T-cell (primary cell): Measurements from ENCODE around the gene ZNF334. TPM values are rescaled to one million over a fixed set of nuclear protein-coding genes. Genes with fewer than 3 reads are reported as not detected.

Experiments used
- ATAC-seq, 4 experiments: fragments of 200-7000 bp in 3 of 4; fragments of 150-1000 bp in 1 of 4; cut with Tn5 transposase; replicated peaks in 1 of 4; 1 replicate in 3 of 4; 2 replicates in 1 of 4; pipeline ENCODE4 v1.10.0; 2021; ENCODE audit warnings: moderate library complexity in 3 of 4, mild to moderate bottlenecking in 2 of 4, moderate number of reproducible peaks in 1 of 4
- CTCF ChIA-PET, 2 donors: fragments of 300-600 bp; sonication (Branson Sonifier 250); formaldehyde crosslinking; loops; one replicate each; lab custom pipeline; 2022; ENCODE audit warnings: antibody characterized with exemption in 2 of 2; lab: Charles Lee
- POLR2A ChIA-PET, 2 donors: fragments of 300-600 bp; sonication (Branson Sonifier 250); formaldehyde crosslinking; loops; one replicate each; lab custom pipeline; 2022; ENCODE audit warnings: antibody characterized with exemption in 2 of 2; lab: Charles Lee
- DNase-seq, 35 experiments: peaks; one replicate each; pipeline versions ENCODE4 v3.0.0 to v3.0.0-alpha.2; 2013 to 2023
- H3K27ac ChIP-seq: one replicate; pipeline ENCODE4 v1.5.1; 2013; ENCODE audit warnings: low read length
- H3K27me3 ChIP-seq, 2 experiments: replicated peaks in 1 of 2; 1 replicate in 1 of 2; 2 replicates in 1 of 2; pipeline versions ENCODE4 v1.6.1 to v1.7.0; 2013; ENCODE audit warnings: low read length in 1 of 2, mixed read lengths in 1 of 2; ENCODE audit not compliant: control insufficient read depth in 2 of 2, insufficient read depth in 2 of 2; ENCODE audit errors: extremely low read depth in 1 of 2
- H3K36me3 ChIP-seq, 2 donors: 1 replicate in 1 of 2; 2 replicates in 1 of 2; pipeline versions ENCODE4 v1.6.1 to v1.7.0; 2013; ENCODE audit warnings: low read length in 1 of 2; ENCODE audit not compliant: control insufficient read depth in 2 of 2, insufficient read depth in 1 of 2; ENCODE audit errors: extremely low read depth in 1 of 2
- H3K4me1 ChIP-seq, 2 experiments: 1 replicate in 1 of 2; 2 replicates in 1 of 2; pipeline versions ENCODE4 v1.6.1 to v1.7.0; 2013; ENCODE audit warnings: low read length in 2 of 2, mixed read lengths in 1 of 2; ENCODE audit not compliant: insufficient read depth in 2 of 2, control insufficient read depth in 1 of 2; ENCODE audit errors: extremely low read depth in 1 of 2
- H3K4me3 ChIP-seq, 2 donors: 1 replicate in 1 of 2; 2 replicates in 1 of 2; pipeline versions ENCODE4 v1.5.1 to v1.7.0; 2013; ENCODE audit warnings: mild to moderate bottlenecking in 2 of 2, low read length in 1 of 2, moderate library complexity in 1 of 2; ENCODE audit not compliant: control insufficient read depth in 1 of 2; ENCODE audit errors: extremely low read depth in 1 of 2
- H3K9me3 ChIP-seq: 2 replicates; pipeline ENCODE4 v1.7.0; 2013
- H3K27ac Mint-ChIP-seq, 2 donors: one replicate each; pipeline ENCODE4 v1.8.0; 2020 to 2021; ENCODE audit warnings: mild to moderate bottlenecking in 2 of 2, mixed read lengths in 2 of 2
- H3K27me3 Mint-ChIP-seq, 2 donors: one replicate each; pipeline ENCODE4 v1.8.0; 2021 to 2022; ENCODE audit warnings: mixed read lengths in 2 of 2
- H3K36me3 Mint-ChIP-seq: one replicate; pipeline ENCODE4 v1.8.0; 2021; ENCODE audit warnings: mixed read lengths
- H3K4me1 Mint-ChIP-seq, 3 donors: one replicate each; pipeline ENCODE4 v1.8.0; 2020 to 2022; ENCODE audit warnings: mixed read lengths in 3 of 3, mild to moderate bottlenecking in 1 of 3
- H3K4me3 Mint-ChIP-seq, 3 donors: one replicate each; pipeline ENCODE4 v1.8.0; 2020 to 2022; ENCODE audit warnings: mild to moderate bottlenecking in 3 of 3, mixed read lengths in 3 of 3, moderate library complexity in 3 of 3
- H3K9me3 Mint-ChIP-seq, 3 donors: one replicate each; pipeline ENCODE4 v1.8.0; 2020 to 2022; ENCODE audit warnings: mixed read lengths in 3 of 3
- WGBS: methylation state at CpG from one replicate; pipeline ENCODE4 v1.1.5; 2013; ENCODE audit warnings: missing lambda C conversion rate; ENCODE audit not compliant: insufficient coverage; 5-methylcytosine and 5-hydroxymethylcytosine counted together
- total RNA-seq, 35 experiments: library from RNA in 6 of 35; stranded (reverse) in 6 of 35; fragments of 120-200 nt in 1 of 35; gene quantifications; one replicate each; pipeline versions ENCODE4 v1.2.1 to v1.2.4 and lab custom pipeline; 2013 to 2026

ZNF334 gene
- total RNA-seq, 5 donors from 2014 or later (not counting 1 experiment from before 2014, with no cell fraction given): 0.14 to 0.26 (median 0.23) TPM

DNA sequence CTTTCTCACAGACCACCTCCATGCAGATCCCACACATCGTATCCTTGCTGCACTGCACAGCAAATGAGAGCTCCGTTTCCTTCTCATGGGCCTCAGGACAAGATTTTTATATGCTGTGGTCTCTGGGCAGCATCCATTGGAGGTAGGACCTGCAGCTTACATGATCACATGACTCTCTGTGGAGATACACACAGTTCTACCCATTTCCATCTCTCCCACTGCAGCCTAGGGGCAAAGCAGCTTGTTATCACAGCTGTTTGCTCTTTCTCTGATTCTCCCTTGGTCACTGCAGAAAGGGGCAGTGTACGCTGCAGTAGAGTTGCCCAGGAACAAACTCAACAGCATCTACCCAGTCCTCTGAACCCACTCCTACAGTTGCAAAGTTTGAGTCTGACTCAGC, 48.9 kb downstream of the ZNF334 start:
- Mint-ChIP-seq H3K36me3 (no peaks in the 10 kb centered on the region), H3K9me3 (no peaks in the 10 kb centered on the region), H3K27ac (no peak overlapping the region), H3K27me3 (peaks cover 19 to 25% of the 10 kb centered on the region in 2 donors), H3K4me3 (no peak overlapping the region), H3K4me1 (no peaks in the 10 kb centered on the region)
- no peak for ATAC-seq
- Histone ChIP-seq H3K27ac (no peak overlapping the region), H3K9me3 (no peaks in the 10 kb centered on the region), H3K36me3 (no peaks in the 10 kb centered on the region), H3K27me3 (peaks cover 2 to 3% of the 10 kb centered on the region in 2 experiments), H3K4me1 (no peaks in the 10 kb centered on the region), H3K4me3 (no peak overlapping the region)
- CTCF ChIA-PET: interaction anchor here in 1 of 2 donors (0.6 kb wide), 1 partner anchor 1385 kb away, joined by 3 read pairs; no protein-coding TSS in a partner anchor
- DNase-seq: no peak
- POLR2A ChIA-PET: no interaction called here
- WGBS: 71% methylated on average over 3 of the region's 3 CpGs

DNA sequence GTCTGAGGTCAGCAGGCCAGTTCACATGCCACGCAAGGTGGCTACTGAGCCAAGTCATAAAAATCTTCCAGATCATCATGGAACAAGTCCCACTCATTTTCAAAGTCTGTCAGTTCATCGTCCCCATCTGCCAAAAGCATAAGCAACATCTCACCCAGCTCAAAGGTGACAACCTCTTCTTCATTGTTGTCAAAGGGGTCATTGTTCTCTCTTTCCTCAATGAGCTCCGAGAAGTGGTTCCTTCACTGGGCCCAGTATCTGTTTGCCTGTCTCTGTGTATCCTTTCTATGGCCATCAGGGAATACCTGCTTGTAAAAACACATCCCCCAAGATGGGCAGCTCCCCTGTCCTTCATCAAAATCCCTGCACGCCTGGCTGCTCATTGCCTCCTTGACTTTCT, 49.5 kb downstream of the ZNF334 start:
- no peaks in the 10 kb centered on the region for H3K9me3 Mint-ChIP-seq

DNA sequence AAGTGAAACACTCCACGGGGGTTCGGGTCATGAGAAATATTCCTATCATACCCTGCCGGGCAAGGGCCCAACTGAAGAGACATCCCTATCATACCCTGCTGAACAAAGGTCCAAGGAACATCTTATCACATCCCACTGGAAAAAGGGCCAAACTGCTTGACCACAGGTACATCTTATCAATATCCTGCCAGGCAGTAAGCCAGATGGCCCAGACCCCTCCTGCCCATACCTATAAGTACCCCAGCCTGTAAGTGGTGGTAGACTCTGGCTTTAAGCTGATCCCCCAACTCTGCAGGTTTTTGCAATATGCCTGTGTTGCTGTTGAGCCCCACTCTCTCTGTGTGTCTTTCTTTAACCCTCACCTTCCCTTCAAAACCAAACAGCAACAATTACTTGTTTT, 51.6 kb downstream of the ZNF334 start:
- DNase-seq (no peak), ATAC-seq (no peak)
- Histone ChIP-seq H3K36me3 (no peaks in the 10 kb centered on the region), H3K4me1 (peaks cover 0 to 4% of the 10 kb centered on the region in 2 experiments), H3K4me3 (no peak overlapping the region), H3K9me3 (no peaks in the 10 kb centered on the region), H3K27me3 (peaks cover 2 to 19% of the 10 kb centered on the region in 2 experiments), H3K27ac (no peak overlapping the region)
- peaks cover 27 to 41% of the 10 kb centered on the region in 2 donors for H3K27me3 Mint-ChIP-seq
- no peak overlapping the region for H3K27ac Mint-ChIP-seq
- peaks cover 3 to 4% (median 3%) of the 10 kb centered on the region in 3 donors for H3K9me3 Mint-ChIP-seq
- H3K4me3 Mint-ChIP-seq: no peak overlapping the region
- WGBS: 100% methylated on average over 3 of the region's 3 CpGs
- peaks cover 2 to 6% (median 2%) of the 10 kb centered on the region in 3 donors for H3K4me1 Mint-ChIP-seq
- CTCF ChIA-PET: no interaction called here
- POLR2A ChIA-PET: no interaction called here
- peaks cover 1% of the 10 kb centered on the region for H3K36me3 Mint-ChIP-seq

More for the DNA sequence above, 49.5 kb downstream of the ZNF334 start:
- H3K4me1 ChIP-seq: peaks cover 0 to 4% of the 10 kb centered on the region in 2 experiments
- Mint-ChIP-seq H3K27me3 (peaks cover 21 to 31% of the 10 kb centered on the region in 2 donors), H3K4me1 (peaks cover 2 to 6% (median 2%) of the 10 kb centered on the region in 3 donors), H3K4me3 (no peak overlapping the region), H3K36me3 (no peaks in the 10 kb centered on the region), H3K27ac (no peak overlapping the region)
- no peak for ATAC-seq
- H3K36me3 ChIP-seq: no peaks in the 10 kb centered on the region
- ChIA-PET POLR2A (no interaction called here), CTCF (interaction anchor here in 1 of 2 donors (0.6 kb wide), 1 partner anchor 1384 kb away, joined by 3 read pairs; no protein-coding TSS in a partner anchor)
- 92% methylated on average over 4 of the region's 4 CpGs for WGBS
- no peak overlapping the region for H3K27ac ChIP-seq
- H3K9me3 ChIP-seq: no peaks in the 10 kb centered on the region
- H3K27me3 ChIP-seq: peaks cover 2 to 7% of the 10 kb centered on the region in 2 experiments
- H3K4me3 ChIP-seq: no peak overlapping the region
- no peak for DNase-seq

- Histone ChIP-seq H3K36me3 (no peaks in the 10 kb centered on the region), H3K27ac (no peak overlapping the region), H3K27me3 (peaks cover 2 to 19% of the 10 kb centered on the region in 2 experiments), H3K4me3 (no peak overlapping the region), H3K9me3 (no peaks in the 10 kb centered on the region), H3K4me1 (peaks cover 0 to 4% of the 10 kb centered on the region in 2 experiments)
- ChIA-PET POLR2A (no interaction called here), CTCF (no interaction called here)
- peaks cover 13 to 17% (median 14%) of the 10 kb centered on the region in 3 donors for H3K9me3 Mint-ChIP-seq
- no peak overlapping the region for H3K27ac Mint-ChIP-seq
- 12% methylated on average over 25 of the region's 36 CpGs for WGBS
- H3K4me3 Mint-ChIP-seq: peak overlapping the region in 1 of 3 donors; percentile 22
- peak in 4 of 35 experiments; percentile 6 to 14 (median 8) for DNase-seq
- peaks cover 3% of the 10 kb centered on the region for H3K36me3 Mint-ChIP-seq
- peaks cover 2 to 6% (median 2%) of the 10 kb centered on the region in 3 donors for H3K4me1 Mint-ChIP-seq
- H3K27me3 Mint-ChIP-seq: peaks cover 40 to 46% of the 10 kb centered on the region in 2 donors
- no peak for ATAC-seq
Observed at GRCh38 chr20:46458866-46459750, 54.3 kb downstream of the ZNF334 start.

DNA sequence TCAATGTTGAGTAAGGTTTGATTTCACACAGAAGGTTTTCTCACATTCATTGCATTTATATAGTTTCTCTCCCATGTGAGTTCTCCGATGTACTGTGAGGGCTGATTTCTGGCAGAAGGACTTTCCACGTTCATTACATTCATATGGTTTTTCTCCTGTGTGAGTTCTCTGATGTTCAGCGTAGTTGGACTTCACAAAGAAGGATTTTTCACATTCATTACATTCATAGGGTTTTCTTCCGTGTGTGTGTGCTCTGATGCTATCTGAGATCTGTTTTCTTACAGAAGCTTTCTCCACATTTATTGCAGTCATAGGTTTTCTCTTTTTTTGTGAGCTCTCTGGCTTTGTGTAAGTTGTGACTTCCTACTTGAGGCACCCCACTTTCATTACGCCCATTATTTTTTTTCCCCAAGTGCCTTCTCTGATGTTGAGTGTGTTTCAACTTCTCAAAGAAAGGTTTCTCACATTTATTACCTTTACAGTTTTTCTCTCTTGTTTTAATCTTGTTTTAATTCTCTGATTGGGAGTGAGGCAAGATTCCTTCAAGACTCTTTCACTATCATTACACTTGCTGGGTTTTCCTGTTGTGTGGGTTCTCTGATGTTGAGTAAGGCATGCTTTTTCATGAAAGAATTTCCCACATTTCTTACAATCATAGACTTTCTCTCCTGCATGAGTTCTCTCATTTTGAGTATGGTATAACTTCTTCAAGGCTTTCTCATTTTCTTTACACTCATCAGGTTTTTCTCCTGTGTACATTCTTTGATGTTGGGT, 56.9 kb downstream of the ZNF334 start:
- Mint-ChIP-seq H3K9me3 (peaks cover 13 to 17% (median 14%) of the 10 kb centered on the region in 3 donors), H3K36me3 (peaks cover 3% of the 10 kb centered on the region), H3K27ac (no peak overlapping the region), H3K4me3 (no peak overlapping the region), H3K4me1 (peaks cover 2 to 6% (median 2%) of the 10 kb centered on the region in 3 donors), H3K27me3 (peaks cover 34 to 36% of the 10 kb centered on the region in 2 donors)
- no peak for DNase-seq
- H3K27me3 ChIP-seq: peaks cover 2 to 23% of the 10 kb centered on the region in 2 experiments
- no peaks in the 10 kb centered on the region for H3K36me3 ChIP-seq
- peaks cover 0 to 4% of the 10 kb centered on the region in 2 experiments for H3K4me1 ChIP-seq
- no peak for ATAC-seq
- 60% methylated on average over 1 of the region's 5 CpGs for WGBS
- H3K27ac ChIP-seq: no peak overlapping the region
- ChIA-PET POLR2A (no interaction called here), CTCF (no interaction called here)
- H3K4me3 ChIP-seq: no peak overlapping the region
- no peaks in the 10 kb centered on the region for H3K9me3 ChIP-seq

DNA sequence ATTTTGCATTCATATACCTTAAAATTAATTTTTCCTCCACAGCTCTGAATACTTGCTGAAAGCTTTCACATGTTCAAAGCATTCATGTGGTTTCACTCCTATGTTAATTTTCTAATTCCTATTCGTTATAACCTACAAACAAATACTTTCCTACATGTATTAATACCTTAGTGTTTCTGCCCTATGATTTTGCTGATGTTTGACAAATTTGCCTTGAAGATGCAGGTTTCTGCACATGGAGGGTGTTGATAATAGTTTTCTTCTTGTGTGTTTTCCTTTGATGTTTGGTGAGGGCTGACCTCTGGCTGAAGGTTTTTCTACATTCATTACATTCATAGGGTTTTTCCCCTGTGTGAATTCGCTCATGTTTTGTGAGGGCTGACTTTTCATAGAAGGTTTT, 57.6 kb downstream of the ZNF334 start:
- ChIA-PET POLR2A (no interaction called here), CTCF (no interaction called here)
- no peaks in the 10 kb centered on the region for H3K36me3 ChIP-seq
- ATAC-seq (no peak), DNase-seq (no peak)
- no CpG with 5 or more reads among the region's 2 CpGs for WGBS
- peaks cover 3% of the 10 kb centered on the region for H3K36me3 Mint-ChIP-seq
- peaks cover 13 to 17% (median 14%) of the 10 kb centered on the region in 3 donors for H3K9me3 Mint-ChIP-seq
- no peak overlapping the region for H3K27ac Mint-ChIP-seq
- no peaks in the 10 kb centered on the region for H3K9me3 ChIP-seq
- H3K27ac ChIP-seq: no peak overlapping the region
- H3K4me3 ChIP-seq: no peak overlapping the region
- H3K4me1 ChIP-seq: peaks cover 0 to 4% of the 10 kb centered on the region in 2 experiments
- H3K4me3 Mint-ChIP-seq: no peak overlapping the region
- H3K27me3 ChIP-seq: peaks cover 2 to 26% of the 10 kb centered on the region in 2 experiments
- H3K27me3 Mint-ChIP-seq: peaks cover 35 to 38% of the 10 kb centered on the region in 2 donors
- peaks cover 2 to 6% (median 2%) of the 10 kb centered on the region in 3 donors for H3K4me1 Mint-ChIP-seq
